ENCODE results near the gene RAPGEFL1. TPM values are rescaled to one million over a fixed set of nuclear protein-coding genes. Genes with fewer than 3 reads are reported as not detected.

RAPGEFL1 gene
- total and polyA plus RNA-seq, 10 of the 15 experiments (the other 5 are each of a cell fraction or from before 2014, with no cell fraction given) = 0.13 to 3.2 (median 1.5) TPM

DNA sequence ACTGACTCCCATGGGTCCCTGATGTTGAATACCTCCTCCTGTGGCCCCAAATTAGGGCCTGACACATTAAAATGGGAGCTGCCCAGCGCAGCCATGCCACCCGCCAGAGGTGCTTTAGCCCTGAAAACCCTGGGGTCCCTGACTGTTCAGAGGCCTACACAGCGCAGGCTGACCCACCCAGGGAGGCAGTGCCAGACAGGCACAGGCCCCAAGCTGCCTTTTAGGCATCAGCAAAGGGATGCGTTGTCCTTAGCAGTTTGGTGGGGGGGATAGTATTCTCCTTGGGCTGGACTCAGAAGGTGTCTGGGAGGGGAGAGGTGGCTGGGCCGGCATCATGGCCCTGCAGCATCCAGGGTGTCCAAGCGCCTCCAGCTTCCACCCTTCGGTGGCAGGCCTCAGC, 1.4 kb downstream of the RAPGEFL1 start:
- in situ Hi-C loops (cut with MboI) = no loop called here
- no peak for FAIRE-seq
- TF ChIP-seq TCF3 (IDR thresholded peaks at IDR 0.05; ENCODE audit: borderline replicate concordance, insufficient read depth, low read depth, low read length) (no peak), BMI1 (IDR thresholded peaks at IDR 0.05; ENCODE audit: borderline replicate concordance) (no peak), ATF2 (IDR thresholded peaks at IDR 0.05; ENCODE audit: low read length) (no peak)
- H3K79me2 ChIP-seq (ENCODE audit: control insufficient read depth, insufficient read depth, low read length) = no peaks in the 10 kb centered on the region
- BruUV-seq (replicated peaks) = no TSS peak
- ATAC-seq = no peak
- H3K27me3 ChIP-seq (replicated peaks in 1 of 2; ENCODE audit: control insufficient read depth in 2 of 2, insufficient read depth in 2 of 2, low read length in 1 of 2) = no peaks in the 10 kb centered on the region
- H3K4me1 ChIP-seq (ENCODE audit: control insufficient read depth, insufficient read depth, low read length) = peaks cover 4% of the 10 kb centered on the region
- no peak overlapping the region for H2AFZ ChIP-seq (ENCODE audit: control insufficient read depth, low read depth, low read length)
- RAD21 ChIA-PET (ENCODE audit: unreplicated experiment) = interaction anchor here (0.9 to 2.2 kb wide), 3 partner anchors 10 to 67 kb away, joined by 3 to 6 read pairs (median 4); no protein-coding TSS in a partner anchor
- SMC1A ChIA-PET (ENCODE audit: uncharacterized antibody, unreplicated experiment) = interaction anchor here (0.6 to 1.6 kb wide), 4 partner anchors 9 to 66 kb away, joined by 3 to 4 read pairs (median 4); no protein-coding TSS in a partner anchor
- DNase-seq (ENCODE audit: low read depth, low spot score) = no peak
- no peak overlapping the region for H3K27ac ChIP-seq (ENCODE audit: control insufficient read depth, insufficient read depth)
- H3K9me3 ChIP-seq (replicated peaks; ENCODE audit: control insufficient read depth, insufficient read depth, low read length) = no peaks in the 10 kb centered on the region
- CTCF ChIA-PET = interaction anchor here (0.9 to 1.7 kb wide), 4 partner anchors 11 to 68 kb away, joined by 3 to 6 read pairs (median 4); no protein-coding TSS in a partner anchor
- no peak overlapping the region for H3K4me2 ChIP-seq (ENCODE audit: control insufficient read depth, insufficient read depth)
- H4K20me1 ChIP-seq (ENCODE audit: control insufficient read depth, insufficient read depth) = no peaks in the 10 kb centered on the region
- H3K36me3 ChIP-seq (ENCODE audit: control insufficient read depth in 2 of 2, insufficient read depth in 2 of 2, low read length in 1 of 2) = peaks cover 0 to 4% of the 10 kb centered on the region in 2 experiments; a peak in 2 of 4 replicates
- no peak overlapping the region for H3K4me3 ChIP-seq
- intact Hi-C loops (cut with micrococcal nuclease; ENCODE audit: unreplicated experiment) = no loop called here
- no peak overlapping the region for H3K9ac ChIP-seq (ENCODE audit: control insufficient read depth, insufficient read depth, low read length)
- WGBS (ENCODE audit: insufficient coverage, insufficient replicate concordance, low lambda C conversion rate, missing lambda C conversion rate) = 88% methylated on average over 6 of the region's 7 CpGs
- POLR2A ChIA-PET = interaction anchor here (1.0 kb wide), 1 partner anchor 66 kb away, joined by 4 read pairs; no protein-coding TSS in a partner anchor
